Karpas-422 (cell line): ENCODE data around the gene TXLNG. TPM values are rescaled to one million over a fixed set of nuclear protein-coding genes. Genes with fewer than 3 reads are reported as not detected.
"Not testable (repeated sequence)": the region's sequence is repeated elsewhere in the genome, so short reads cannot be mapped to it uniquely, and the experiment has no call there.

Experiments
- DNase-seq: peaks from one replicate; pipeline ENCODE4 v3.0.0-alpha.2; 2015
- H2AFZ ChIP-seq: fragments of 200-600 bp; sonication (generic); 2 replicates; pipeline ENCODE4 v1.6.1; 2014; ENCODE audit warnings: antibody characterized with exemption, low read length, mixed read lengths
- H3K27ac ChIP-seq: fragments of 200-600 bp; sonication (generic); 2 replicates; pipeline ENCODE4 v1.5.1; 2014; ENCODE audit warnings: mild to moderate bottlenecking, low read length, moderate library complexity
- H3K27me3 ChIP-seq: fragments of 200-600 bp; sonication (generic); 2 replicates; pipeline ENCODE4 v1.6.1; 2014; ENCODE audit warnings: low read length, mixed read lengths
- H3K36me3 ChIP-seq: fragments of 200-600 bp; sonication (generic); 2 replicates; pipeline ENCODE4 v1.6.1; 2014; ENCODE audit warnings: low read length, mixed read lengths; ENCODE audit not compliant: insufficient read depth
- H3K4me1 ChIP-seq: fragments of 200-600 bp; sonication (generic); 2 replicates; pipeline ENCODE4 v1.6.1; 2014; ENCODE audit warnings: mild to moderate bottlenecking, low read length, mixed read lengths
- H3K4me2 ChIP-seq: fragments of 200-600 bp; sonication (generic); 2 replicates; pipeline ENCODE4 v1.6.1; 2014; ENCODE audit warnings: low read length, low read depth, mild to moderate bottlenecking; ENCODE audit not compliant: poor library complexity, severe bottlenecking
- H3K4me3 ChIP-seq: fragments of 200-600 bp; sonication (generic); 2 replicates; pipeline ENCODE4 v1.5.1; 2014; ENCODE audit warnings: mild to moderate bottlenecking, antibody characterized with exemption, low read length, mixed read lengths
- H3K79me2 ChIP-seq: fragments of 200-600 bp; sonication (generic); 2 replicates; pipeline ENCODE4 v1.6.1; 2014; ENCODE audit warnings: mild to moderate bottlenecking, low read length, mixed read lengths
- H3K9ac ChIP-seq: fragments of 200-600 bp; sonication (generic); 2 replicates; pipeline ENCODE4 v1.6.0; 2014; ENCODE audit warnings: low read length
- H3K9me2 ChIP-seq: fragments of 200-600 bp; sonication (generic), shearing (Covaris generic); replicated peaks from 2 replicates; pipeline ENCODE4 v1.6.0; 2014; ENCODE audit warnings: mild to moderate bottlenecking, low read length, moderate library complexity; ENCODE audit not compliant: insufficient read depth
- H3K9me3 ChIP-seq: fragments of 300-700, 200-600 bp; sonication (generic); 2 replicates; pipeline ENCODE4 v1.6.1; 2014; ENCODE audit warnings: low read length, mixed read lengths
- H4K20me1 ChIP-seq: fragments of 200-600 bp; sonication (generic); 2 replicates; pipeline ENCODE4 v1.6.1; 2014; ENCODE audit warnings: mild to moderate bottlenecking, antibody characterized with exemption, low read length, low read depth; ENCODE audit not compliant: insufficient read depth
- total RNA-seq: library from RNA; depleted of rRNA; stranded (reverse); fragments of >200 nt; shearing (Covaris generic); gene quantifications from 2 replicates; pipeline ENCODE4 v1.2.3, GENCODE V29; 2014; ENCODE audit warnings: low replicate concordance

Gene TXLNG
- total RNA-seq, 1 experiment from 2014 or later: 42.2 TPM

GRCh38 chrX:16754019-16754418 is 32.2 kb upstream of the TXLNG start:
- H2AFZ ChIP-seq: no peak overlapping the region
- no peaks in the 10 kb centered on the region for H3K9me2 ChIP-seq
- peaks cover 11% of the 10 kb centered on the region; the same call in 1 of the 2 replicates for H3K36me3 ChIP-seq
- no peak overlapping the region for H3K9ac ChIP-seq
- no peak overlapping the region for H3K27ac ChIP-seq
- no peak overlapping the region for H3K4me3 ChIP-seq
- H3K79me2 ChIP-seq: 0 out of 2 replicates have a peak, but pooled peaks cover 3% of the 10 kb centered on the region
- no peaks in the 10 kb centered on the region for H4K20me1 ChIP-seq
- H3K27me3 ChIP-seq: no peaks in the 10 kb centered on the region
- H3K4me2 ChIP-seq: no peak overlapping the region
- no peak for DNase-seq
- no peaks in the 10 kb centered on the region for H3K9me3 ChIP-seq
- no peaks in the 10 kb centered on the region for H3K4me1 ChIP-seq

GRCh38 chrX:16756724-16757123 is 29.5 kb upstream of the TXLNG start:
- Histone ChIP-seq H3K27me3 (no peaks in the 10 kb centered on the region), H4K20me1 (no peaks in the 10 kb centered on the region), H3K27ac (no peak overlapping the region), H3K9me2 (no peaks in the 10 kb centered on the region), H3K9me3 (no peaks in the 10 kb centered on the region), H2AFZ (no peak overlapping the region), H3K79me2 (no peaks in the 10 kb centered on the region), H3K4me1 (no peaks in the 10 kb centered on the region), H3K4me3 (no peak overlapping the region), H3K36me3 (peaks cover 3% of the 10 kb centered on the region; the same call in 1 of the 2 replicates), H3K9ac (no peak overlapping the region), H3K4me2 (no peak overlapping the region)
- DNase-seq: no peak

DNA sequence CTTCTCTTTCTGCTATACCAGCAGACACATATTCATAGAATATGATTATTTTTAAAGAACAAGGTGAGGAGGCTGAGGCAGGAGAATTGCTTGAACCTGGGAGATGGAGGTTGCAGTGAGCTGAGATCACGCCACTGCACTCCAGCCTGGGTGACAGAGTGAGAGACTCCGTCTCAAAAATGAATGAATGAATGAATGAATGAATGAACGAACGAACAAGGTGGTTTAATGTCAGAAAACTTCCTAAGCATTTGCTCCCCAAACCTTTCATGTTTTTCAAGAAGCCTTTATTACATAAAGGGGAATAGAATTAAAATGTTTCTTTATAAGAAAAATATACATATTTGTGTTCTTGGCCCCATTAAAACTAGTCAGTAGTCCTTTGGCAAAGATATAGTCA is 24.8 kb upstream of the TXLNG start:
- not testable (repeated sequence) for H3K27ac ChIP-seq, DNase-seq, H3K27me3 ChIP-seq

GRCh38 chrX:16762579-16762978 is 23.7 kb upstream of the TXLNG start:
- no peak overlapping the region for H3K4me2 ChIP-seq
- no peak overlapping the region for H2AFZ ChIP-seq
- no peak for DNase-seq
- H3K36me3 ChIP-seq: 0 out of 2 replicates have a peak, but pooled peaks cover 4% of the 10 kb centered on the region
- no peaks in the 10 kb centered on the region for H4K20me1 ChIP-seq
- H3K9me3 ChIP-seq: no peaks in the 10 kb centered on the region
- H3K4me3 ChIP-seq: no peak overlapping the region
- H3K9ac ChIP-seq: no peak overlapping the region
- no peaks in the 10 kb centered on the region for H3K9me2 ChIP-seq
- no peaks in the 10 kb centered on the region for H3K4me1 ChIP-seq
- H3K27me3 ChIP-seq: no peaks in the 10 kb centered on the region
- H3K79me2 ChIP-seq: no peaks in the 10 kb centered on the region
- H3K27ac ChIP-seq: no peak overlapping the region

More for the DNA sequence above, 24.8 kb upstream of the TXLNG start:
- not testable (repeated sequence) for H3K9ac ChIP-seq, H3K36me3 ChIP-seq, H3K9me3 ChIP-seq, H3K4me2 ChIP-seq, H3K79me2 ChIP-seq, H3K4me3 ChIP-seq, H3K9me2 ChIP-seq, H2AFZ ChIP-seq, H4K20me1 ChIP-seq, H3K4me1 ChIP-seq

GRCh38 chrX:16765594-16765993 is 20.7 kb upstream of the TXLNG start:
- Histone ChIP-seq H3K4me2 (no peak overlapping the region), H3K4me3 (no peak overlapping the region), H3K79me2 (no peaks in the 10 kb centered on the region), H3K9me2 (no peaks in the 10 kb centered on the region), H3K9me3 (no peaks in the 10 kb centered on the region), H3K27ac (no peak overlapping the region), H3K27me3 (no peaks in the 10 kb centered on the region), H2AFZ (no peak overlapping the region), H3K4me1 (no peaks in the 10 kb centered on the region), H3K9ac (no peak overlapping the region), H3K36me3 (0 out of 2 replicates have a peak, but pooled peaks cover 4% of the 10 kb centered on the region), H4K20me1 (no peaks in the 10 kb centered on the region)
- no peak for DNase-seq

DNA sequence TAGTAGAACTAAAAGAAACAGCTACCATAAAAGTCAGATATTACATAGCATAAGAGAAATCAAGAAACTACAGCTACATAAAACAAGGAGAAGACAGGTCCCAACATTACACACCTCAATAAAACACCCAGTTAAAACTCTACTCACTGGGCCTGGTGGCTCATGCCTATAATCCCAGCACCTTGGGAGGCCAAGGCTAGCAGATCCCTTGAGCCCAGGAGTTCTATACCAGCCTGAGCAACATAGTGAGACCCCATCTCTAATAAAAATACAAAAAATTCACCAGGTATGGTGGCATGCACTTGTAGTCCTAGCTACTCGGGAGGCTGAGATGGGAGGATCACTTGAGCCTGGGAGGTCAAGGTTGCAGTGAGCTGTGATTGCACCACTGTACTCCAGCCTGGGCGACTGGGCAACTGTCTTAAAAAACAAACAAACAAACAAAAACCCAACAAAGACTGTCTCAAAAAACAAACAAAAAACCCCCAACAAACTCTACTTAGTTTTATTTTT is 15.2 kb upstream of the TXLNG start:
- Histone ChIP-seq H3K27ac (no peak overlapping the region), H3K9me3 (no peaks in the 10 kb centered on the region), H3K36me3 (no peaks in the 10 kb centered on the region), H3K79me2 (no peaks in the 10 kb centered on the region), H3K27me3 (no peaks in the 10 kb centered on the region), H4K20me1 (no peaks in the 10 kb centered on the region), H3K9me2 (no peaks in the 10 kb centered on the region), H3K4me3 (no peak overlapping the region), H3K4me2 (no peak overlapping the region), H2AFZ (no peak overlapping the region), H3K4me1 (peaks cover 4% of the 10 kb centered on the region; the same call in 1 of the 2 replicates), H3K9ac (no peak overlapping the region)
- DNase-seq: no peak

DNA sequence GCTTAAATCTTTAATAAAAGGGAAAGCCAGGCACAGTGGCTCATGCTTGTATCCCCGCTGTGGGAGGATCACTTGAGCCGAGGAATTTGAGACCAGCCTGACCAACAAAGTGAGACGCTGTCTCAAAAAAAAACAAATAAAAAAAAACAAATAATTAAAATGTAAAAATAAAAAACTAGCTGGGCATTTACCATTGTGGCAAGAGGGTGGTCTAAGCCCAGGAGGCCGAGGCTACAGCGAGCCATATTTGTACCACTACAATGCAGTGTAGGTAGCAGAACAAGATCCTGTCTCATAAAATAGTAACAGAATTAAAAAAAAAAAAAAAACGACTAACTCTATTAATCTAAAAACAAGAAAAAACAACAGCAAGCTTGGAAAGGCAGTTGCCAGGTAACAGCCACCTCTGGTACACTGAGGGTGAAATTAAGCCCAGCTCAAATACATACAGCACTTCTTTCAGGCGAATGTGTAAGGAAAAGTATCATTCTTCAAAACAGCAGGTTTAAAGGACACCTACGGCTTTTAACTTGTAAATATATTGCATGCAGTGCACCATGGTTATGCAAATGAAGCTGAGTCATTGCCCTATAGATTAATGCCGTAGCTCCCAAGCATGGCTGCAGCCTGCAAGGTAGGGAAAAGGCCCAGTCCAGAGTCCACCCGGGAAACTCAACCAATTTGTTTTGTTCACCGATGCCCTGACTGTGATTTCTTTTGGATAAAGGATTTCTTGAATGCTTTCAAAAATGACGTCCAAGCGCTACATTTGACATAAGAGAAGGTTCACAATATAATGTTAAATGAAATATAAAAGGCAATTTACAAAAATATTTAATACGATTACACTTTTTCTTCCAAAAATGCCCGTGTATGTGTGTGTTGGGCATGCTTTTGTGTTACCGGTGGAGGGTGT is 14.5 kb upstream of the TXLNG start:
- no peaks in the 10 kb centered on the region for H4K20me1 ChIP-seq
- no peaks in the 10 kb centered on the region for H3K36me3 ChIP-seq
- H3K27me3 ChIP-seq: no peaks in the 10 kb centered on the region
- peak; percentile 59 for DNase-seq
- peaks cover 4% of the 10 kb centered on the region; the same call in 1 of the 2 replicates for H3K4me1 ChIP-seq
- no peak overlapping the region for H2AFZ ChIP-seq
- no peaks in the 10 kb centered on the region for H3K9me2 ChIP-seq
- no peaks in the 10 kb centered on the region for H3K79me2 ChIP-seq
- H3K4me3 ChIP-seq: no peak overlapping the region
- H3K9me3 ChIP-seq: no peaks in the 10 kb centered on the region
- H3K4me2 ChIP-seq: no peak overlapping the region
- H3K9ac ChIP-seq: no peak overlapping the region
- no peak overlapping the region for H3K27ac ChIP-seq

GRCh38 chrX:16772460-16772859 is 13.8 kb upstream of the TXLNG start:
- Histone ChIP-seq H3K36me3 (no peaks in the 10 kb centered on the region), H3K79me2 (no peaks in the 10 kb centered on the region), H4K20me1 (no peaks in the 10 kb centered on the region), H3K9me3 (no peaks in the 10 kb centered on the region), H3K9me2 (no peaks in the 10 kb centered on the region), H3K4me2 (no peak overlapping the region), H3K4me3 (no peak overlapping the region), H3K27ac (no peak overlapping the region), H2AFZ (no peak overlapping the region), H3K9ac (no peak overlapping the region), H3K27me3 (no peaks in the 10 kb centered on the region), H3K4me1 (peaks cover 4% of the 10 kb centered on the region; the same call in 1 of the 2 replicates)
- DNase-seq: no peak
